ENCODE data around the gene CDK11B.

GRCh38 chr1:1621173-1622009 is 37.4 kb downstream of the CDK11B start:
- TF ChIP-seq CTCF (optimal IDR thresholded peaks at IDR 0.05 in 1 of 3, IDR thresholded peaks at IDR 0.05 in 1 of 3, conservative IDR thresholded peaks at IDR 0.05 in 1 of 3; ENCODE audit: extremely low read depth in 1 of 3, insufficient read depth in 2 of 3, low read length in 3 of 3) = no peak
- TF ChIP-seq EZH2 (IDR thresholded peaks at IDR 0.05; ENCODE audit: low read length) = no peak
